ENCODE measurements around the gene KHSRP. TPM values are rescaled to one million over a fixed set of nuclear protein-coding genes. Genes with fewer than 3 reads are reported as not detected.

The KHSRP gene
- total and polyA plus RNA-seq, 9 donors: 56.2 to 260 (median 250) TPM

- intact Hi-C loops (cut with DNase I): no loop called here
Observed at GRCh38 chr19:6393074-6393982, 31.3 kb downstream of the KHSRP start, which contains the start of gene GTF2F1. Gene GTF2F1 (minus strand): TSS chr19:6393164. CDS start chr19:6392995, 169 bp downstream.

DNA sequence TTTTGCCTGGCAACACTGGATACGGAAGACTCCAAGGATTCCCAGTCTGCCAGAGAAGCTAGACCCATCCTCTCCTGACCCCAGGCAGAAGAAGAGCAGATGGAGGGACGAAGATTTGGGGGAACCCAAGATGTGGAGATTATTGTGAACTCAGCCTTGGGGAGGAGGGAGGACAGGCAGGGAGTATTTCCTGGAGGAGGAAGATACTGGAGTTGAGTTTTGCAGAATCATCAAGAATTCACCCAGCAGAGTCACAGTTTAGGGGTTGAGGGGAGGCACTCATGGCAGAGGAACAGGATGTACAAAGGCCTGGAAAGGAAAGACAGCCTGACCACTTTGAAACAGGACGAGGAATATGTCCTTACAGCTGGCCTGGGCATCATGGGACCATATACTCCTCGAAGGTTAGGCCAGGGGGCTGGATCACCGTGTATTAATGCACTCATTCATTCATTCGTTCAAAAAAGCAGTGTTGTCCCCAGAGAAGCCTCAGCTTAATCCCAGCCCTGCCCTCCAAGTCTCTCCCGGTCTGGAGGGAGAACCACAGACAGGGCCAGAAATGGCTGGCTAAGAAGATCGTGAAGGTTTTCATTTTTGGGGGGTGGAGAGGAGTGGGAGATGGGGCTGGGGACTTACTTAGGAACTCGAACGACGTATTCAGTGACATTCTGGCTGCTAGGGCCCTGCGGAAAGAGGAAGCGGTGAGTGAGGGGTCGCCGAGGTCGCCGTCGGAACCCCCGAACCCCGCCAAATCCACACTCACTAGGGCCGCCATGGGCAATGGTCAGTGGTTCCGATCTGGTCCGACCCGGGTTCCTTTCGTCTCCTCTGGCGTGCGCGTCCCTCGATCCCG, 32.2 kb downstream of the KHSRP start:
- H3K27ac ChIP-seq: peak overlapping the region in 1 of 2 donors; percentile 97
- TF ChIP-seq POLR2A (IDR thresholded peaks at IDR 0.05) (no peak), EP300 (IDR thresholded peaks at IDR 0.05) (no peak)
- TF ChIP-seq, protein P1, sequence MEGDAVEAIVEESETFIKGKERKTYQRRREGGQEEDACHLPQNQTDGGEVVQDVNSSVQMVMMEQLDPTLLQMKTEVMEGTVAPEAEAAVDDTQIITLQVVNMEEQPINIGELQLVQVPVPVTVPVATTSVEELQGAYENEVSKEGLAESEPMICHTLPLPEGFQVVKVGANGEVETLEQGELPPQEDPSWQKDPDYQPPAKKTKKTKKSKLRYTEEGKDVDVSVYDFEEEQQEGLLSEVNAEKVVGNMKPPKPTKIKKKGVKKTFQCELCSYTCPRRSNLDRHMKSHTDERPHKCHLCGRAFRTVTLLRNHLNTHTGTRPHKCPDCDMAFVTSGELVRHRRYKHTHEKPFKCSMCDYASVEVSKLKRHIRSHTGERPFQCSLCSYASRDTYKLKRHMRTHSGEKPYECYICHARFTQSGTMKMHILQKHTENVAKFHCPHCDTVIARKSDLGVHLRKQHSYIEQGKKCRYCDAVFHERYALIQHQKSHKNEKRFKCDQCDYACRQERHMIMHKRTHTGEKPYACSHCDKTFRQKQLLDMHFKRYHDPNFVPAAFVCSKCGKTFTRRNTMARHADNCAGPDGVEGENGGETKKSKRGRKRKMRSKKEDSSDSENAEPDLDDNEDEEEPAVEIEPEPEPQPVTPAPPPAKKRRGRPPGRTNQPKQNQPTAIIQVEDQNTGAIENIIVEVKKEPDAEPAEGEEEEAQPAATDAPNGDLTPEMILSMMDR (IDR thresholded peaks at IDR 0.05): no peak
- no peaks in the 10 kb centered on the region for H3K9me3 ChIP-seq
- H3K4me3 ChIP-seq: peak overlapping the region; percentile 75
- 5 to 7% (median 6%) methylated on average over 30 of the region's 30 CpGs for WGBS, 3 donors
- H3K27me3 ChIP-seq: no peaks in the 10 kb centered on the region
- intact Hi-C loops (cut with DNase I): no loop called here
- no peaks in the 10 kb centered on the region for H3K36me3 ChIP-seq
- DNase-seq: no peak
- H3K4me1 ChIP-seq (ENCODE audit: insufficient read depth): peaks cover 4% of the 10 kb centered on the region

More at GRCh38 chr19:6393074-6393982, 31.3 kb downstream of the KHSRP start, which contains the start of gene GTF2F1:
- Histone ChIP-seq H3K4me1 (ENCODE audit: insufficient read depth) (peaks cover 4% of the 10 kb centered on the region), H3K9me3 (no peaks in the 10 kb centered on the region), H3K4me3 (peak within 1 kb of the TSS; percentile 75), H3K27ac (peak within 1 kb of the TSS; percentile 74 to 97), H3K36me3 (no peaks in the 10 kb centered on the region), H3K27me3 (no peaks in the 10 kb centered on the region)
- DNase-seq: peak; percentile 98 to 100 (median 99)
- 0% methylated on average over 58 to 69 of the region's 69 CpGs for WGBS, 3 donors
- TF ChIP-seq POLR2A (IDR thresholded peaks at IDR 0.05) (peak; percentile 57), EP300 (IDR thresholded peaks at IDR 0.05) (peak; percentile 42)
- TF ChIP-seq, protein P1 (IDR thresholded peaks at IDR 0.05): peak in 2 of 3 donors; percentile 12 to 53

- no peaks in the 10 kb centered on the region for H3K36me3 ChIP-seq
- H3K27me3 ChIP-seq: no peaks in the 10 kb centered on the region
- no peak overlapping the region for H3K27ac ChIP-seq
- no peaks in the 10 kb centered on the region for H3K9me3 ChIP-seq
- intact Hi-C loops (cut with DNase I): no loop called here
- DNase-seq: no peak
- 92 to 94% (median 92%) methylated on average over 18 to 19 of the region's 19 CpGs for WGBS, 3 donors
- H3K4me1 ChIP-seq (ENCODE audit: insufficient read depth): peaks cover 3% of the 10 kb centered on the region
- H3K4me3 ChIP-seq: no peak overlapping the region
- TF ChIP-seq, protein P1 (IDR thresholded peaks at IDR 0.05): no peak
Observed at GRCh38 chr19:6387372-6387771, 37.2 kb downstream of the KHSRP start.

DNA sequence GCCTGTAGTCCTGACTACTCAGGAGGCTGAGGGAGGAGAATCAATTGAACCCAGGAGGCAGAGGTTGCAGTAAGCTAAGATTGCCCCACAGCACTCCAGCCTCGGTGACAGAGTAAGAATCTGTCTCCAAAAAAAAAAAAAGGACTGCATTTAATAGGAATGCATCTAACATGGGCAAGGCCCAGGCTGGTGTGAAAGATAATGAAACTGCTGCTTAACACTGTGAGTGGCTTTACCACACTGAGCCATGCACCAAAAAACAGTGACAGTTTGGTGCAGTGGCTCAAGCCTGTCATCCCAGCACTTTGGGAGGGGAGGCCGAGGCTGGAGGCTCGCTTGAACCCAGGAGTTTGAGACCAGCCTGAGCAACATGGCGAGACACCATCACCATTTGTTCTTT, 40.2 kb downstream of the KHSRP start:
- Histone ChIP-seq H3K4me1 (ENCODE audit: insufficient read depth) (no peaks in the 10 kb centered on the region), H3K27me3 (no peaks in the 10 kb centered on the region), H3K4me3 (no peak overlapping the region), H3K9me3 (peaks cover 0 to 10% of the 10 kb centered on the region in 2 donors), H3K27ac (no peak overlapping the region), H3K36me3 (no peaks in the 10 kb centered on the region)
- intact Hi-C loops (cut with DNase I): no loop called here
- DNase-seq: no peak
- TF ChIP-seq POLR2A (IDR thresholded peaks at IDR 0.05): no peak
- TF ChIP-seq, protein P1 (IDR thresholded peaks at IDR 0.05): no peak
- no peak for TF ChIP-seq EP300 (IDR thresholded peaks at IDR 0.05)
- 89 to 94% (median 94%) methylated on average over 4 of the region's 4 CpGs for WGBS, 3 donors

Data from ovary (tissue), 9 donors.